GM21528 (cell line): ENCODE data around the gene LPIN3.

Experiments used
- ATAC-seq: cut with Tn5 transposase; IDR thresholded peaks from one replicate; pipeline ENCODE4 v1.9.1; 2021; ENCODE audit warnings: mild to moderate bottlenecking, moderate library complexity; ENCODE audit not compliant: unreplicated experiment, low FRiP score

Gene LPIN3

DNA sequence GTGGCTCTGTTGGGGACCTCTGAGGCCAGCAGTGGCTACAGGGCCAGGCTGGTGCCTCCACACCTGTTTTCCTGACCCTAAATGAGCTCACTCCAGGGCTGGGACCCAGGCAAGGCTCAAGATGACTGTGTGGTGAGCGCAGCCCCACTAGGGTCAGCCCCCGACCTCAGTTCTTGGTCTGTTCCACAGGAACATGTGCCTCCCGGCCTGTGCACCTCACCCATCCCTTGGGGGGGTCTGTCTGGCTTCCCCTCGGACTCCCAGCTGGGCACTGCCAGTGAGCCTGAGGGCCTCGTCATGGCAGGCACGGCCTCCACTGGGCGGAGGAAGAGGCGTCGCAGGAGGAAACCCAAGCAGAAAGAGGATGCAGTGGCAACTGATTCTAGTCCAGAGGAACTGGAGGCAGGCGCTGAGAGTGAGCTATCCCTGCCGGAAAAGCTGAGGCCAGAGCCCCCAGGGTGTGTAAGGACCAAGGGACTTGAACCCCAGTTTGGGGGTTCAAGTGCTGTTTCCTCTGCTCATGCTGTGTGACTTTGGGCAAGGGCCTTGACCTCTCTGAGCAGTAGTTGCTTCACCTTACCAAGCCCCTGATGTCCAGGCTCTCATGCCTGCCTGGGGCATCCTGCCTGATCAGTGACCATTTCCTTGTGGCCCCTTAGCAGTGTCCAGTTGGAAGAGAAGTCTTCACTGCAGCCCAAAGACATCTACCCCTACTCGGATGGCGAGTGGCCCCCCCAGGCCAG, 8.0 kb downstream of the LPIN3 start:
- no peak for ATAC-seq

DNA sequence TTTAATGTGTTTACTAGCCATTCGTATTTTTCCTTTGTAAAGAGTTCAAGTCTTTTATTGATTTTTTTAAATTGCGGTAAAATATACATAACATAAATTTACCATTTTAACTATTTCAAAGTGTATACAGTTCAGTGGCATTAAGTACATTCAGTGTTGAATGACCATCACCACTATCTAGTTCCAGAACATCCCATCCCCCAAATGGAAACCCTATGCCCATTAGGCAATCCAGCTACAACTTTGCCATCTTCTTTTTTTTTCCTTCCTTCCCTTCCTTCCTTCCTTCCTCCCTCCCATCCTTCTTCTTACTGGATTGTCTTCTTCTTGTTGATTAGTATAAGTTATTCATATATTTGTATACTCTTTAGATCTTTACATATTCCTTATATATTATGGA, 8.6 kb downstream of the LPIN3 start:
- no peak for ATAC-seq

- no peak for ATAC-seq
These were observed 9.3 kb downstream of the LPIN3 start for GRCh38 chr20:41349943-41350342.

GRCh38 chr20:41350408-41350962, 9.9 kb downstream of the LPIN3 start:
- no peak for ATAC-seq

GRCh38 chr20:41352106-41352505, 11.5 kb downstream of the LPIN3 start:
- ATAC-seq: no peak

DNA sequence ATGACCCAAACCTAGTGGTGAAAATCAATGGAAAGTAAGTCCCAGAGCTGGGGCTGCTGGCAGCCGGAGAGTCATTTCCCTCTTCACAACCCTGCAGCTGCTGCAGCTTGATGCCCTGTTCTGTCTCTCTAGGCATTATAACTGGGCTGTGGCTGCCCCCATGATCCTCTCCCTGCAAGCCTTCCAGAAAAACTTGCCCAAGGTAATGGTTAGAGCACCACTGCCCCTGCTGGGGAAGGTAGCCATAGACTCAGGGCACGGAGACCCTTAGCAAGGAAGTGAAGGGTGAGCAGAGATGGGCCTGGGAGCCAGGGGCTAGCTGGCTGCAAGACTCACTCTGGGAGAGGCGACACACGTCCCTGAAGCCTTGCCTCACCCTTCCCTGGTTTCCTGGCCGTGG, 12.0 kb downstream of the LPIN3 start:
- ATAC-seq: no peak

DNA sequence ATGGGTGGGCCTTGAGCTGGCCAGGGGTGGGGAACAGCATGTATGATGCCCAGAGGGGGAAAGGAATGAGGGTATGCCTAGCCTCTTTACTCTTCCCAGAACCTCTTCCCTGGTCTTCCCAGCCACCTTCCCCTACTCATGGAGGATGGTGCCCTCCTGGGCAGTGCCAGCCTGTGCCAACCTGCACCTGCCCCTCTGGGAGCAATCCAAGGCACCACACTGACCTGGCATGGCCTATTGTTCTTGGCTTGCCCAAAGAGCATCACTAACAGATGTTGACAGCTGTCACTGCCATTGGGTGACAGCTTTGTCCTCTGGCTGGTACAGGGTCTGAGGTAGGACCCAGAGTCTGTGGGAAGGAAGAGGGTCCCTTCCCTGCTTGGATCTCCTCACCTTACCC, 12.9 kb downstream of the LPIN3 start:
- no peak for ATAC-seq

- ATAC-seq: no peak
These were observed 14.6 kb downstream of the LPIN3 start for GRCh38 chr20:41355192-41355591.

DNA sequence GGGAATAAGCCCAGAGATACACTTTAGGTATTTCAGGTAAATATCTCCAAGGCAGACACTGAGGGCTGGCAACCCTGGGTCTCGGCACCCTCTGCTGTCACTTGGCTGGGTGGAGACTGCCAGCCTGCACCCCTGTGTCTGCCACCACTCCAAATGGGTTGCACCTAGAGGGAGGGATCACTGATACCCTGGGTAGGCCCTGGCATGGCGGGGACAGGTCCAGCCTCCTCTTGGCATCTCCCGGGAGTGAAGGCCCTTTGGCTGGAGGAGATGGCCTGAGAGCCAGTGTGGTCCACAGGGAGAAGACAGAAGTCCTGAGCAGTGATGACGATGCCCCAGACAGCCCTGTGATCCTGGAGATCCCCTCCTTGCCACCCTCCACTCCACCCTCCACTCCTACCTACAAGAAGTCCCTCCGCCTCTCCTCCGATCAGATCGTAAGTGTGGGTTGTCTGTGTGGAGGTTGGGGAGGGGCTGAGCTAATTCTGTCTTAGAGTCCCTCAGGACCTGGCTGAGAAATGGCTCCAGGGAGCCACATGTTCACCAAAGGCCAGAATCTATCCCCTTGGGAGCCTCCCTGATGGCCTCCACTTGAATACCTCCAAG, 15.1 kb downstream of the LPIN3 start:
- ATAC-seq: no peak

- no peak for ATAC-seq
These were observed 16.3 kb downstream of the LPIN3 start for GRCh38 chr20:41356951-41357350.

DNA sequence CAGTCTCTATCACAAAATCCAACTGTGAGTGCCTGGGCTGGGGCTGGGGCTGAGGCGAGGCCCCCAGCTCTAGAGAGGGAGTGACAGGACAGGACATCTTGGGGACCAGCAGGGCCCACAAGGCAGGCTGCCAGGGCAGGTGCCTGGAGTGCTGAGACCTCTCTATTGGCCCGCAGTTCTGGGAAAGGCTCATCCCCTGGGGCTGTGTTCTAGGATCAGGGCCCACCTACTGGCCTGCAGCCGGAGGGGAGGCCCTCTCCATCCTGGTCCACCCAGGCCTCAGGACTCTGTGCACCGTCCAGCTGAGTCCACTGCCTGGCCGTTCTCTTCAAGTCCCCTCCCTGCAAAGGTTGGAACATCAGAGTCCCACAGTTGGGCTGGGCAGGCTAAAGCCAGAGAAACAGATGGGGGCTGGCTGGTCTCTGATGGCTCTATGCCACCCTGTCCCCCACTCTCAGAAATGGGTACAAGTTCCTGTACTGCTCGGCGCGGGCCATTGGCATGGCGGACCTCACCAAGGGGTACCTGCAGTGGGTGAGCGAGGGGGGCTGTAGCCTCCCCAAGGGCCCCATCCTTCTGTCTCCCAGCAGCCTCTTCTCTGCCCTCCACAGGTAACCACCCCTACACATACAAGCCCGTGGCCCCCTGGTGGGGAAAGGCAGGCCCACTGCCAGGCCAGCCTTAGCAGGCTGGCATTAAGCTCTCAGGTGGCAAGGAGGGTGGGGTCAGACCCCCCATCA, 17.0 kb downstream of the LPIN3 start:
- no peak for ATAC-seq

- no peak for ATAC-seq
These were observed 17.6 kb downstream of the LPIN3 start for GRCh38 chr20:41358230-41358629.

- no peak for ATAC-seq
These were observed 18.1 kb downstream of the LPIN3 start for GRCh38 chr20:41358717-41359116.

- ATAC-seq: no peak
These were observed 19.0 kb downstream of the LPIN3 start for GRCh38 chr20:41359541-41360011.

DNA sequence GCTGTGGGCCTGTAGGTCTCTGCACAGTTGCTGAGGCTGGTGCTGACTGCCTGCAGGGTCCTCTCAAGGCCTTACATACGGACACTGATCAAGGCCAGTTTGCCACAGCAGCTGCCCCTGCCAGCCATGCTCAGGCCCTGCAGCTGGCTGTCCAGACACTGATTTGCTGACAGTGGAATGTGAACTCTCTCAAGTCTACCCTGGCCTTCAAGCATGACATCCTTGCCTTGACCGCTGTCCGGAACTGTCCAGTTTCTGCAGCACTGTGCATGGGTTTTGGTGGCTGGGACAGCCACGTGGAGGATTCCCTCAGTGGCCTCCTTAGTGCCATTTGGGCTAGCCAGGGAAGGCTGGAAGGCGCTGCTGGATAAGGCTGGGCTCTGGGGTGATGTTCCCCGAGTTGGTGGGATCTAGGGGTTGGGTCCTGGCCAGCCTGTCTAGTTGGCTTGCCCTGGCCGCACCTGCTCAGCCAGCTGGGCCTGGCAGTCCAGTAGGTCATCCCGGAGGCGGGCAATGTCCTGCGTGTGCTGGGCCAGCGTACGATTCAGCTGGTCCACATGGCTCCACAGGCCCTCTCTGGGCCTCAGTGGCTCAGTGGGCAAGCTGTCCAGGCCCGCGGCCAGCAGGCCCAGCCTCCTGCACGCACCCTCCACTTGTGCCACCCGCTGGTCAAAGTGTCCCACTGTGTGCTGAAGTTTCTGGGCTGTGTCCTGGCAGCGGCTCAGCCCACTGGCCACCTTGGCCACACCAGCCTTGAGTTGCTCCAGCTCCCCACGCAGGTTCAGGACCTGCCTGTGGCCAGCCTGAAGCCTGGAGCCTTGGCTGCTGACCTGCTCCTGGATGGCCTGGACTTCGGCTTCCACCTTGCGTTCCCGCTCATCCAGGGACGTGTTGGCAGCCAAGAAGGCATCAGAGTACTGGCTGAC, 20.5 kb downstream of the LPIN3 start:
- no peak for ATAC-seq

DNA sequence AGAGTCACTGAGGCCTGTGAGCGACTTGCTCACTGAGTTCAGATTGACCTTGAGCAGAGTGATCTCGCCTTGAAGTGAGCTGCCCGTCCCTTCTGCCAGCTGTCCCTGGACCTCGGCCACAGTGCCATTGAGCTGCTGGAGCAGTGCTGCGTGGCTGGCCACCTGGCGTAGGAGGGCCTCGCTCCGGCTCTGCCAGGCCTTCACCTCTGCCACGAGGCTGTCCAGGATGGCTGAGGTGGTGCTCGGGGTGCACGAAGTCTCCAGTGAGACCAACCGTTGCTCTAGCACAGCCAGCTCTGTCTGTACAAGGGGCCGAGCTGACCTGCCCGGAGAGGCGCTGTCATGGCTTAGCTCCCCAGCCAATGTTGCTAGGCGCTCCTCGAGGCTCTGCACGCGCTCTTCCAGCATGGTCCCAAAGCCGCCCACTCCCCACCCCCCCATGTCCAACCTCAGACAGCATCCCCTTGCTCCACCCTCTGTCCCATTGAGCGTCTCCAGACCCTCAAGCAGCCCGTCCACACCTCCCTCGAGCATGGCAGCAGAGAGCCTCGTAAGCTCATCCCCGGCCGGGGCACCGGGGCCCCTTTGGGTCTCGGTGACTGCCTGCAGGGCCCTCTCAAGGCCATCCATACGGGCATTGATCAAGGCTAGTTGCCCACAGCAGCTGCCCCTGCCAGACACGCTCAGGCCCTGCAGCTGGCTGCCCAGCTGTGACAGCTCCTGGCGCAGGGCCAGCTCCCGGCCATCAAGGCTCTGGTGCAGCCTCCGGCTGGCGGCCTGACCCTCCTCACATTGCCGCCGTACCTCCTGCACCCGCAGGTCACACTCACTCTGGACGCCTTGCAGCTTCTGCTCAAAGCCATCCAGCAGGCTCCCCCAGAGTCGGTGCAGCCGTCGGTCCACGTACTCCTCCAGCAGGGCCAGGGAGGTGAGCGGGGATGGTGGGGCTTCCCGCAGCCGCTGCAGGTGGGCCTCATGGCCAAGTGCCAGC, 21.4 kb downstream of the LPIN3 start:
- ATAC-seq: no peak

DNA sequence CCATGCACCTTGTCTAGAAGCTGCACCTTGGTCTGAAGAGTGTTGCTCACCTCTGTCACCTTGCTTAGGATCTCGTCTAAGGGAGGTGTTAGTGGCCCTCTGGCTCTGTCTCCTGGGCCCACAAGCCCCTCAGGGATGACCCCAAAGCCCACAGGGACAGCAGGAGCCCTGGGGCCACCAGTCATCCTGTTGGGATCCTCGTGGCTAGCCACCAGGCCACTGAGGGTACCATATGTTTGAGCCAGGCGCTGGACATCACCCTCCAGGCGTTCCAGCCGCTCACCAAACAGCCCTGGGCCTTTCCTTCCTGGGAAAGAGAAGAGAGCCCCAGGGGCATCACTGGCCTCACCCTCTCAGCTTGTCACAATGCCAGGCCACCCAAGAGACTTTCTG, 22.1 kb downstream of the LPIN3 start:
- no peak for ATAC-seq

DNA sequence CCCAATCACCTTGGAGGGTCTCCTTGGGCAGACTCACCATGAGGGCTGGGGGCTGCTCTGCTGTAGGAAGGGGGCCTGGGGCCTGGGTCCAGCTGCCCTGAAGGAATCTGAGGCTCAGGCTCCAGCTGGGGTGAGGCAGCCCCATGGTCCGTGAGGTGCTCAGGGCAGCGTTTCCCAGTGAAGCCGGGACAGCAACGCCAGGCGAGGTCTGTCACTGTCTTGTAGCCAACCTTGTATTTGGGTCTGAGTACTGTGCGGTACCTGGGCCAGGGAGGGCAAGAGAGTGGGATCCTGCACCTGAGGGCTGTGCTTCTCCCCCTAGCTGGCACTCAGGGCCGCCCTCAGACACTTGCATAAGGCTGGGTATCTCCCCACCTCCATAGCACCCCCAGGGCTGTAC, 23.0 kb downstream of the LPIN3 start:
- no peak for ATAC-seq

GRCh38 chr20:41364236-41364855, 23.7 kb downstream of the LPIN3 start:
- ATAC-seq: no peak
